ENCODE data around the gene SERPINA10.
"Not testable (repeated sequence)": the region's sequence is repeated elsewhere in the genome, so short reads cannot be mapped to it uniquely, and the experiment has no call there.

Gene SERPINA10

GRCh38 chr14:94313991-94314655, 21.1 kb upstream of the SERPINA10 start:
- DNase-seq (ENCODE audit: low spot score), result no peak
- no peak for FAIRE-seq

DNA sequence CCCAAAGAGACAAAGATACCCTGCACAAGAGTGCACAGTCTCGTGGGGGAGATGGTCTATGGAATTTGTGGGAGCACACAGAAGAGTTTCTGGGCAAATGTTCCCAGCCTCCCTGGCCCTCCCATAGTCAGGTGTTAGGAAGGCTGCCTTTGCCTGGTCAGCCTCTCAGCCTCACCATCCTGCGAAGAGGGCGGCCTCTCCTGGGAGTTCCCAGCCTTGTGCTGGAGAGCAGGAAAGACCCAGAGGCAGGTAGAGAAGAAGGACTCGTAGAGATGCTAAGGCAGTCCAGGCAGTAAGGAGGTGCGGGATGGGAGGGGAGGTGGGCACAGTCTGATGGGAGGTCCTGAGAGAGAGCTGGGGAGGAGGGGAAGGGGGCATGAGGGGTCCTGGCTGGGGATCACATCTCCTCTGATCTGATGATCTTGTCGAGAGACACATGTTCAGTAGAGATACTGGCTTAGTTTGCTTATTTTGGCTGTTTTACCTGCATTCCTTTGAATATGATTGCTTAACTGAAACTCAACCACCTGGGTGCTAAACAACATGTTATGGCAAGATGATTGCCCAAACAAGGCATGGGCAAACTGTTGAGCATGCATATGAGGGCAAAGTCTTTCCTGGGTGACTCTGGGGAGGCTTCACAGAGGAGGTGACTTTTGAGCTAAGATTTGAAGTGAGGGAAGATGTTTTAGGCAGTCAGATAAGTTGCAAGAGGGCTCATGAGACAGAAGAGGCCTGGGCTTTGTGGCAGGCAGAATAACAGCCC, 19.6 kb upstream of the SERPINA10 start:
- no peak for FAIRE-seq

DNA sequence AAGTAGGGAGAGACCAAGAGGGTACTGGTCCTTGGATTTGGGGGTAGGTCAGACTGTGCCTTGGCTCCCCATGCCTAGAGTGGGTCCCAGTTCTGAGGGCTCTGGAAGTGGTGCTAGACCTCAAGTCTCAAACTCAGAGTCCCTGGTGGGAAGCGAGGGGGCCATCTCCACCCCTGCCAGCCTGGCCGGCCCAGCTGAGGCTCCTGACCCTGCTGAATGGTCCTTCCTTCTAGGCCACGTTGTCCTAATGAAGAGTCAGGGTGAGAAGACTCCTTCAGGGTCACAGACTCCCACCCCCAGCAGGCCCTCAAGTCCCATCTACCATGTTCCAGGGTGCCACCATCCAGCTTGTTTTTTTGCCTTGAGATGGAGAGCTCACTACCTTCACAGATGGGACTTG, 17.2 kb upstream of the SERPINA10 start:
- DNase-seq (ENCODE audit: low spot score), result no peak
- no peak for FAIRE-seq

More for the DNA sequence above, 19.6 kb upstream of the SERPINA10 start:
- no peak for DNase-seq (ENCODE audit: low spot score)

DNA sequence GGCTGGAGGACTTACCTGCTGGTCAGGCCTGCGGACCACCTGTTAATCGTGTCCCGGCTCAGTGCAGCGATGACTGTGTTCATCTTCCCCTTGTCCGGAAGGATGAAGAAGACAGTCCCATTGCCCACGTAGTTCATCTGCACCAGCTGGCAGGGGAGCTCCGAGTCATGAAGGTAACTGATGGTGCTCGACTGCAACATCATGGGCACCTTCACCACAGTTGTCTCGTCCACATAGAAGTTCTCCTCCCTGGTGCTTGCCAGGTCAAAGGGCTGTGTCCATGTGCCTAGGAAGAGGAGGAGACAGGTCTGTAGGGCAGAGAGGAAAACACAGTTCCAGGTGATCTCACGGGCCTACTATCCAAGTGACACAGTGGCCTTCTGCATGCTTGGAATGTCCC, 16.7 kb upstream of the SERPINA10 start:
- DNase-seq (ENCODE audit: low spot score) (no peak), FAIRE-seq (no peak)

GRCh38 chr14:94307410-94307992, 14.4 kb upstream of the SERPINA10 start:
- DNase-seq (ENCODE audit: low spot score), result no peak
- FAIRE-seq, result no peak

GRCh38 chr14:94306047-94306978, 13.2 kb upstream of the SERPINA10 start:
- DNase-seq (ENCODE audit: low spot score) (no peak), FAIRE-seq (no peak)

GRCh38 chr14:94305620-94306019, 12.6 kb upstream of the SERPINA10 start:
- no peak for DNase-seq (ENCODE audit: low spot score)
- no peak for FAIRE-seq

GRCh38 chr14:94304243-94304642, 11.2 kb upstream of the SERPINA10 start:
- no peak for FAIRE-seq
- DNase-seq (ENCODE audit: low spot score), result no peak

DNA sequence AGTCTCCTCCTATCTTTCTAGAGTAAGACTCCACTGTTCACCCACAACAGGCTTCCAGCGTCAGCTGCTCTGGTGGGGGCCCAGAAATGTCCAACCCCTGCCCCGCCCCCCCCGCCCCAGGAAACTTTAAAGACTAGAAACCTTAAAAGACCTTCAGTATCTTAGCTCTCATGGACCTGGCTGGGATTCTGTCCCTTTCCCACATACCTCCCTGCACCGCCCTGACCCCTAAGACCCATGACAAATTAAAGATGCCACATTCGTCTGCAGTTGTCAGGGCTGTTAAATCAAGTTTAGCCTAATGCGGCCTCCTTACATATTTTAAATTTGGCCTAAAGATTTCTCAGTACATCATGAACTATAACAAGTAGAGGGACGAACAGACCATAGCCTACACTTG, 10.0 kb upstream of the SERPINA10 start:
- no peak for DNase-seq (ENCODE audit: low spot score)
- no peak for FAIRE-seq

DNA sequence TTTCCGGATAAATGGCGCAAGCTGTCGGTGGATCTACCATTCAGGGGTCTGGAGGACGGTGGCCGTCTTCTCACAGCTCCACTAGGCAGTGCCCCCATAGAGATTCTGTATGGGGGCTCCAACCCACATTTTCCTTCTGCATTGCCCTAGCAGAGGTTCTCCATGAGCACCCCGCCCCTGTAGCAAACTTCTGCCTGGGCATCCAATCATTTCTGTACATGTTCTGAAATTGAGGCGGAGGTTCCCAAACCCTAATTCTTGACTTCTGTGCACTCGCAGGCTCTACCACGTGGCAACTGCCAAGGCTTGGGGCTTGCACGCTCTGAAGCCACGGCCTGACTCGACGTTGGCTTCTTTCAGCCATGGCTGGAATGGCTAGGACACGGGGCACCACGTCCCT, 5.1 kb upstream of the SERPINA10 start:
- DNase-seq (ENCODE audit: low spot score), result no peak
- FAIRE-seq, result no peak

- FAIRE-seq; DNase-seq (ENCODE audit: low spot score): not testable (repeated sequence)
Measured at GRCh38 chr14:94296181-94296545, 3.1 kb upstream of the SERPINA10 start.

DNA sequence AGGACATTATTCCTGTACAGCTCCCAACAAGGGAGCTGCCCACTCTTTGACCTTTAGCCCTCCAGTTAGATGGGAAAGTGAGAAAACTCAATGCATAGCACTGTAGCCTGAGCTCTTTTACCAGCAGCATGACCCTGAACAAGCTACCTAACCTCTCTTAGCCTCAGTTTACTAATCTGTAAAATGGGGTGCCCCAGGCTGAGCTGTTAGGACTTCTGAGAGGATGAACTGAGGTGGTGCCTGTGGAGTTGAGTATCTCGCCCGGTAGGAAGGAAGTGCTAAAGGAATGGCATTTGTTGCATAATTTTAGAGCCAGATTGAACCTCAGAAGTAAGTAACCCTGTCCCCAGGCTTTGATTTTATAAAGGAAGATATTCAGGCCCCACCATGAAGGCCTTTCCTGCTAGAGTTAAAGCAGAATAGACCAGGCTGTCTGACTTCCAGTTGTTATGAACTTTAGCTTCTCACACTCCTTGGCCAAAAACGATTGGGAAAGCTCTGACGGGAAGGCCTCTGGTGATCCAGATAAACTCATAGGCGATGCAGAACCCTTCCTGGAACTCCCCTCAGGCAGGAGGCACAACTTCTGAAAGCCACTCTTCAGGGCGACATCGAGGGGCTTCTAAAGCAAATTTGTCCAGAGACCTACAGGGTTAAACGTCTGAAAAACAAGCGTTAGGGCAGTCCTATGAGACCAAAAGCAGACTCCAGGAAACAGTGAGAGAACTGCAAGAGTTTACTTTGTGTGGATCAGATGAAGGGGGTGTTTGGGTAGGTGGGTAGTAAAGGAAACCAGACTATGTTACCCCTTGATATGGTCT, 2.5 kb upstream of the SERPINA10 start:
- DNase-seq (ENCODE audit: low spot score) (no peak), FAIRE-seq (no peak)

- DNase-seq (ENCODE audit: low spot score), result no peak
Measured at GRCh38 chr14:94293578-94293924, 483 bp upstream of the SERPINA10 start.

DNA sequence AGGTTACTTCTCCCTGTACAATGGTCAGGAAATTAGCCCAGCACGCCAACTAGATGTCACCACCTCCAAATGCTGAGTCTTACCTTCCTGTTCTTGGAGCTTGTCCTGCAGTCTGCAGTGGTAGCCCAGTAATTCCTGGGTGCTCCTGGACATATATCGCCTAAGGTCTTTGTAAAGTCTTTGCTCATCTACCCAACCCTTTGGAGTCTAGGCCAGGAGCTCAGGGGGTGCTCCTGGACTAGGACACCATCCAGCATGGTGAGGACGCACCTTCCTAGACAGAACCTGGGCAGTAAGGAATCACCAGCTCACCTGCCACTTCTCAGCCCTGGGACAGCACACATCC, 569 bp downstream of the SERPINA10 start:
- DNase-seq (ENCODE audit: low spot score) (no peak), FAIRE-seq (no peak)

More at GRCh38 chr14:94293578-94293924, 483 bp upstream of the SERPINA10 start:
- FAIRE-seq, result no peak

- FAIRE-seq, result no peak
Measured at GRCh38 chr14:94291906-94292525, 1.1 kb downstream of the SERPINA10 start.

GRCh38 chr14:94291159-94291905, 1.7 kb downstream of the SERPINA10 start:
- FAIRE-seq, result no peak
- no peak for DNase-seq (ENCODE audit: low spot score)

More at GRCh38 chr14:94291906-94292525, 1.1 kb downstream of the SERPINA10 start:
- DNase-seq (ENCODE audit: low spot score), result no peak

DNA sequence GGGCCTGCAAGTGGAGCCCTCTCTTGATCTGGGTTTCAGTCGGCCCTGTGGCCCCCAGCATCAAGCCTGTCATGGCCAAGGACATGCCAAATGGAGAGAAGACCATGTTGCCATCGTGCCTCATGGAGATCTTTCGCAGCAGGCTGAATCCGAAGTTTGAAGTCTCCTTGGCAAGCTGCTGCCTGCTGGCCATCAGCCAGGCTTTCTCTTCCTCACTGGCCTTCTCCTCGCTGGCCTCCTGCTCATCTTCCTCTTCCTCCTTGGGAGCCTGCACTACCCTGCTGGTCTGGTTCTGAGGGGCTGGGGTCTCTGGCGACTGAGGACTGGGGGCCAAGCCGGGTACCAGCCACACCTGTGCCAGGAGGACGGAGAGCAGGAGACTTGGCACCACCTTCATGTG, 2.9 kb downstream of the SERPINA10 start:
- FAIRE-seq, result no peak
- no peak for DNase-seq (ENCODE audit: low spot score)

GRCh38 chr14:94288610-94289465, 4.2 kb downstream of the SERPINA10 start:
- no peak for DNase-seq (ENCODE audit: low spot score)
- no peak for FAIRE-seq

GRCh38 chr14:94285158-94285557, 7.9 kb downstream of the SERPINA10 start:
- FAIRE-seq, result no peak
- no peak for DNase-seq (ENCODE audit: low spot score)
